H1 (cell line): ENCODE results near the gene RBSN. TPM values are rescaled to one million over a fixed set of nuclear protein-coding genes. Genes with fewer than 3 reads are reported as not detected.

Experiments
- CTCF ChIA-PET: fragments of 300-600 bp; sonication (Branson Sonifier 250); formaldehyde crosslinking; loops from one replicate; lab custom pipeline; 2021; ENCODE audit not compliant: partially characterized antibody; lab: Charles Lee
- POLR2A ChIA-PET: fragments of 300-600 bp; sonication (Branson Sonifier 250); formaldehyde crosslinking; loops from one replicate; lab custom pipeline; 2021; ENCODE audit warnings: inconsistent platforms; ENCODE audit not compliant: partially characterized antibody; lab: Charles Lee
- DNase-seq, 2 experiments: peaks; one replicate each; pipeline versions ENCODE4 v3.0.0 to v3.0.0-alpha.2; 2010 to 2022; ENCODE audit warnings: low spot score in 2 of 2, low read depth in 1 of 2, mixed read lengths in 1 of 2
- FAIRE-seq: peaks from 2 replicates; lab custom pipeline; 2011; peaks lifted over from hg19 to GRCh38; lab: Jason Lieb, UNC
- H2AFZ ChIP-seq: 2 replicates; pipeline ENCODE4 v1.8.1; 2012; ENCODE audit warnings: low read length, inconsistent platforms
- H2AK5ac ChIP-seq: 2 replicates; pipeline ENCODE4 v1.6.1; 2013; ENCODE audit warnings: low read depth, low read length
- H2BK120ac ChIP-seq: replicated peaks from 2 replicates; pipeline ENCODE3; 2013; ENCODE audit warnings: low read depth, low read length, inconsistent platforms
- H2BK12ac ChIP-seq: 2 replicates; pipeline ENCODE4 v1.6.1; 2013; ENCODE audit warnings: low read depth, low read length
- H2BK15ac ChIP-seq: 2 replicates; pipeline ENCODE4 v1.6.1; 2013; ENCODE audit warnings: low read length
- H2BK20ac ChIP-seq: 2 replicates; pipeline ENCODE4 v1.6.1; 2013; ENCODE audit warnings: low read length
- H2BK5ac ChIP-seq: 2 replicates; pipeline ENCODE4 v1.6.1; 2013; ENCODE audit warnings: low read depth, low read length
- H3K14ac ChIP-seq: 2 replicates; pipeline ENCODE4 v1.6.1; 2013; ENCODE audit warnings: inconsistent platforms; ENCODE audit not compliant: insufficient read length
- H3K18ac ChIP-seq: 2 replicates; pipeline ENCODE4 v1.6.1; 2013; ENCODE audit warnings: low read length; ENCODE audit errors: extremely low read depth
- H3K23ac ChIP-seq: 2 replicates; pipeline ENCODE4 v1.6.1; 2013; ENCODE audit warnings: inconsistent platforms; ENCODE audit not compliant: insufficient read length
- H3K23me2 ChIP-seq: 2 replicates; pipeline ENCODE4 v1.6.1; 2013; ENCODE audit warnings: low read depth, low read length
- H3K27ac ChIP-seq: 2 replicates; pipeline ENCODE4 v1.6.1; 2011; ENCODE audit warnings: low read depth, low read length, inconsistent platforms
- H3K27me3 ChIP-seq, 4 experiments: replicated peaks in 1 of 4; 1 replicate in 1 of 4; 2 replicates in 3 of 4; pipeline versions ENCODE4 v1.6.1 to v1.8.1; 2011 to 2013; ENCODE audit warnings: low read length in 3 of 4, mild to moderate bottlenecking in 3 of 4, inconsistent platforms in 2 of 4, mixed read lengths in 2 of 4, moderate library complexity in 1 of 4; ENCODE audit not compliant: control insufficient read depth in 3 of 4, insufficient read depth in 3 of 4; ENCODE audit errors: extremely low read depth in 1 of 4
- H3K36me3 ChIP-seq, 4 experiments: 2 replicates each; pipeline versions ENCODE4 v1.6.1 to v1.8.1; 2011 to 2013; ENCODE audit warnings: mild to moderate bottlenecking in 4 of 4, low read length in 3 of 4, moderate library complexity in 2 of 4, control low read depth in 1 of 4, inconsistent platforms in 1 of 4; ENCODE audit not compliant: insufficient read depth in 4 of 4, control insufficient read depth in 2 of 4
- H3K4ac ChIP-seq: replicated peaks from 2 replicates; pipeline ENCODE3; 2013; ENCODE audit warnings: low read length, low read depth, mixed read lengths, inconsistent platforms; ENCODE audit not compliant: insufficient read length
- H3K4me1 ChIP-seq, 4 experiments: replicated peaks in 1 of 4; 1 replicate in 1 of 4; 2 replicates in 3 of 4; pipeline versions ENCODE4 v1.6.1 to v1.8.1; 2011 to 2013; ENCODE audit warnings: low read length in 3 of 4, inconsistent platforms in 2 of 4, mixed read lengths in 1 of 4; ENCODE audit not compliant: insufficient read depth in 4 of 4, control insufficient read depth in 3 of 4
- H3K4me2 ChIP-seq, 2 experiments: 2 replicates each; pipeline versions ENCODE4 v1.6.1 to v1.8.1; 2011 to 2013; ENCODE audit warnings: low read depth in 2 of 2, low read length in 2 of 2, control low read depth in 1 of 2, inconsistent platforms in 1 of 2, mild to moderate bottlenecking in 1 of 2; ENCODE audit not compliant: insufficient read depth in 1 of 2
- H3K4me3 ChIP-seq, 4 experiments: fragments of 200-600, 300-600 bp in 1 of 4; sonication (generic), shearing (Covaris generic), sonication (Bioruptor Twin) in 1 of 4; 2 replicates each; pipeline versions ENCODE4 v1.5.1 to v1.8.1; 2011 to 2016; ENCODE audit warnings: low read length in 4 of 4, low read depth in 3 of 4, control low read depth in 2 of 4, inconsistent platforms in 2 of 4, mild to moderate bottlenecking in 2 of 4, mixed read lengths in 1 of 4, moderate library complexity in 1 of 4; ENCODE audit not compliant: insufficient read depth in 2 of 4; ENCODE audit errors: extremely low read depth in 1 of 4
- H3K56ac ChIP-seq: replicated peaks from 2 replicates; pipeline ENCODE3; 2013; ENCODE audit warnings: low read depth, mild to moderate bottlenecking, mixed read lengths, low read length, inconsistent platforms; ENCODE audit not compliant: insufficient read length
- H3K79me1 ChIP-seq: 2 replicates; pipeline ENCODE4 v1.6.1; 2013; ENCODE audit warnings: low read depth, low read length, control low read depth
- H3K79me2 ChIP-seq, 2 experiments: 2 replicates each; pipeline versions ENCODE4 v1.6.1 to v1.8.1; 2012 to 2013; ENCODE audit warnings: low read length in 2 of 2, mild to moderate bottlenecking in 2 of 2, inconsistent platforms in 1 of 2; ENCODE audit not compliant: insufficient read depth in 2 of 2, control insufficient read depth in 1 of 2
- H3K9ac ChIP-seq, 4 experiments: replicated peaks in 1 of 4; 1 replicate in 1 of 4; 2 replicates in 3 of 4; pipeline versions ENCODE4 v1.6.1 to v1.8.1; 2011 to 2013; ENCODE audit warnings: low read depth in 3 of 4, low read length in 3 of 4, control low read depth in 2 of 4, mild to moderate bottlenecking in 2 of 4, moderate library complexity in 2 of 4, inconsistent platforms in 1 of 4; ENCODE audit errors: extremely low read depth in 1 of 4
- H3K9me3 ChIP-seq, 2 experiments: 2 replicates each; pipeline versions ENCODE4 v1.6.1 to v1.8.1; 2012 to 2013; ENCODE audit warnings: mild to moderate bottlenecking in 2 of 2, moderate library complexity in 2 of 2, control low read depth in 1 of 2, inconsistent platforms in 1 of 2, low read depth in 1 of 2, low read length in 1 of 2, mixed read lengths in 1 of 2; ENCODE audit not compliant: insufficient read depth in 2 of 2
- H4K20me1 ChIP-seq, 2 experiments: replicated peaks in 1 of 2; 2 replicates each; pipeline versions ENCODE3 to v1.8.1; 2011 to 2013; ENCODE audit warnings: inconsistent platforms in 2 of 2, low read length in 2 of 2, mild to moderate bottlenecking in 1 of 2; ENCODE audit not compliant: insufficient read depth in 2 of 2, control insufficient read depth in 1 of 2
- H4K5ac ChIP-seq: 2 replicates; pipeline ENCODE4 v1.6.1; 2013; ENCODE audit warnings: low read length, low read depth, mixed read lengths, inconsistent platforms; ENCODE audit not compliant: insufficient read length
- H4K8ac ChIP-seq: 2 replicates; pipeline ENCODE4 v1.8.0; 2013; ENCODE audit warnings: mild to moderate bottlenecking, moderate library complexity, low read length, inconsistent platforms; ENCODE audit not compliant: insufficient read depth; ENCODE audit errors: extremely low read depth
- H4K91ac ChIP-seq: replicated peaks from 2 replicates; pipeline ENCODE3; 2013; ENCODE audit warnings: low read length, mixed read lengths, inconsistent platforms; ENCODE audit not compliant: insufficient read length
- ASH2L ChIP-seq: fragments of 200-600, 300-600 bp; sonication (generic); IDR thresholded peaks from one replicate; pipeline ENCODE4 v1.7.1; 2017; ENCODE audit warnings: low read length
- ATF2 ChIP-seq: IDR thresholded peaks from 2 replicates; pipeline ENCODE4 v1.6.1; 2012; ENCODE audit warnings: low read length, inconsistent platforms
- MAX ChIP-seq: IDR thresholded peaks from 2 replicates; pipeline ENCODE4 v1.6.1; 2012; ENCODE audit warnings: inconsistent platforms
- POLR2A ChIP-seq, 2 experiments: IDR thresholded peaks; 1 replicate in 1 of 2; 2 replicates in 1 of 2; pipeline ENCODE4 v1.6.1; 2011; ENCODE audit warnings: low read depth in 2 of 2, low read length in 2 of 2, mild to moderate bottlenecking in 2 of 2; ENCODE audit errors: control extremely low read depth in 1 of 2
- WGBS, 2 experiments: shearing (Covaris generic) in 1 of 2; methylation state at CpG; one replicate each; pipeline versions ENCODE4 v1.1.6 to v1.1.7; 2013 to 2015; ENCODE audit warnings: low lambda C conversion rate in 2 of 2, mixed read lengths in 2 of 2, inconsistent platforms in 1 of 2, low coverage in 1 of 2, missing lambda C conversion rate in 1 of 2; ENCODE audit not compliant: insufficient replicate concordance in 2 of 2, insufficient coverage in 1 of 2, insufficient read length in 1 of 2; ENCODE audit errors: extremely low coverage in 1 of 2, missing lambda C conversion rate in 1 of 2; 5-methylcytosine and 5-hydroxymethylcytosine counted together
- polyA plus RNA-seq, 7 experiments: library from polyadenylated mRNA; depleted of rRNA in 3 of 7; stranded (reverse) in 5 of 7; unstranded in 2 of 7; fragments of >200 nt in 5 of 7; fragments of 200-250 nt in 2 of 7; gene quantifications; 1 replicate in 5 of 7; 2 replicates in 1 of 7; 4 replicates in 1 of 7; pipeline versions ENCODE4 v1.2.1 to v1.2.3, GENCODE V29; 2011 to 2013; ENCODE audit warnings: missing spikeins in 2 of 7, mixed read lengths in 2 of 7
- total RNA-seq: library from RNA; stranded (reverse); fragmentation: NEBNext Ultra II Directional; extraction: Animal tissue kit (Norgen Biotek cat#: 25700); gene quantifications from 2 replicates; pipeline ENCODE4 v1.2.1, GENCODE V29; 2021

The RBSN gene
- total and polyA plus RNA-seq, 2 of the 8 experiments (the other 6 are each of a cell fraction or from before 2014, with no cell fraction given): 5.9 to 20.0 TPM

GRCh38 chr3:15114466-15115358 is 15.8 kb upstream of the RBSN start:
- Histone ChIP-seq H4K5ac (no peak overlapping the region), H3K23me2 (no peaks in the 10 kb centered on the region), H3K56ac (no peak overlapping the region), H3K14ac (no peak overlapping the region), H4K91ac (no peak overlapping the region), H3K36me3 (no peaks in the 10 kb centered on the region), H3K23ac (no peak overlapping the region), H3K27ac (no peak overlapping the region), H2BK12ac (peak overlapping the region; percentile 20; the same call in 1 of the 2 replicates), H2BK15ac (no peak overlapping the region; the same call in 1 of the 2 replicates), H3K27me3 (peaks cover 0 to 3% (median 0%) of the 10 kb centered on the region in 4 experiments; a peak in 1 of 7 replicates), H3K9ac (no peak overlapping the region), H2AFZ (peak overlapping the region; percentile 98), H4K8ac (no peak overlapping the region), H3K79me2 (no peaks in the 10 kb centered on the region), H3K79me1 (no peaks in the 10 kb centered on the region), H2BK5ac (peak overlapping the region; percentile 4; the same call in 1 of the 2 replicates), H4K20me1 (no peaks in the 10 kb centered on the region), H3K4me2 (peak overlapping the region; percentile 36 to 66), H3K4me1 (peaks cover 1 to 18% (median 7%) of the 10 kb centered on the region in 4 experiments; a peak in 4 of 7 replicates), H3K4ac (no peak overlapping the region), H3K9me3 (no peaks in the 10 kb centered on the region), H2BK120ac (no peak overlapping the region), H3K4me3 (peak overlapping the region in 1 of 4 experiments; percentile 40; a peak in 2 of 8 replicates), H2BK20ac (no peak overlapping the region; the same call in 1 of the 2 replicates), H3K18ac (0 out of 2 replicates have a peak overlapping the region, but pooled peaks have one; percentile 0), H2AK5ac (no peak overlapping the region; the same call in 1 of the 2 replicates)
- 48% methylated on average over 10 of the region's 10 CpGs; no CpG with 5 or more reads in 1 of the 2 experiments for WGBS, 2 experiments
- ChIA-PET POLR2A (interaction anchor here (0.7 to 1.5 kb wide), 3 partner anchors 15 to 204 kb away, joined by 3 to 5 read pairs (median 4); partner anchors contain the start of genes CAPN7 and RBSN), CTCF (interaction anchor here (0.9 to 6.8 kb wide), 6 partner anchors 7 to 153 kb away, joined by 3 to 92 read pairs (median 6); partner anchors contain the start of gene CAPN7)
- DNase-seq (no peak), FAIRE-seq (peak; percentile 42)
- TF ChIP-seq MAX: no peak
- no peak for TF ChIP-seq POLR2A (IDR thresholded peaks at IDR 0.05; ENCODE audit: control extremely low read depth in 1 of 2, low read depth in 2 of 2, low read length in 2 of 2)
- TF ChIP-seq ATF2: no peak
- peak; percentile 59 for TF ChIP-seq ASH2L
